Measurements from ENCODE around the gene STX8. TPM values are rescaled to one million over a fixed set of nuclear protein-coding genes. Genes with fewer than 3 reads are reported as not detected.

Gene STX8
- total RNA-seq, 1 donor from 2014 or later = 58.4 TPM

DNA sequence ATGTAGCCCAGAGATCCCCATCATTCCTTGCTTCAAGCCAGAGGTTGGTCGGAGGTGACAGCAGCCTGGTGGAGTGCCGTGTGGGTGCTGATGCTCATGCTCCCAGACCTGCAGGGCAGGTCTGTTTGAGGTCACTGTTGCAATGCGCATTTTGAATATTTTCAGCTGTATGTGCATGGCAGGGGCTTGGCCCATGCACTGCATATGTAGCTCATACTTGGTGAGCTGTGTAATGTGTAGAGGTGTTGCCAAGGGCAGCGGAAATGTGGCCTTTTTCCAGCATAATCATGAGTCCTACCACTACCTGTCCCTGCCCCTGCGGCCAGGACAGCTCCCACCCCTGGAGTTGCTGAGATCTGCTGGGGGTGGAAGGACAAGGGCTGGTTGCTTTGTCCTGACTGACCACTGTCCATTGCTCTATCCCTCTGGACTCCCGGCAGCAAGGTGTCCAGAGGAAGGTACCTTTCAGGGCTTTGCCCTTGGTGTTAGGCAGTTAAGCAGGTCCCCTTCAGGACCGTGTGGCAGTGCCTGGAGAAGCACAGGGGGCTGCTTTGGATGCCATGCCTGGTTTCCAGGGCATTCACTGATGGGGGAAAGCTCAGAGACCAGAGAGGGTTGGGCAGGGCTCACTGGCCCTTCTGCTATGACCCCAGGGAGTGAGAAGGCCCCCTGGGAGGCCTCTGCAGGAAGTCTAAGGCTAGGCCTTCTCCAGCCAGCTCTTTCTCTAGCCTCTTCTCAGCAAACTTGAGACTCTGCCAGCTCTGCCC, 339.2 kb downstream of the STX8 start:
- DNase-seq (ENCODE audit: low read depth) = peak; percentile 18
- Histone ChIP-seq H3K4me3 (ENCODE audit: low read depth, low read length) (no peak overlapping the region), H3K27me3 (ENCODE audit: control insufficient read depth, insufficient read depth, low read length) (peaks cover 2% of the 10 kb centered on the region), H3K36me3 (ENCODE audit: control insufficient read depth, insufficient read depth, low read length) (no peaks in the 10 kb centered on the region)
- no peak for FAIRE-seq
- TF ChIP-seq, protein P1, sequence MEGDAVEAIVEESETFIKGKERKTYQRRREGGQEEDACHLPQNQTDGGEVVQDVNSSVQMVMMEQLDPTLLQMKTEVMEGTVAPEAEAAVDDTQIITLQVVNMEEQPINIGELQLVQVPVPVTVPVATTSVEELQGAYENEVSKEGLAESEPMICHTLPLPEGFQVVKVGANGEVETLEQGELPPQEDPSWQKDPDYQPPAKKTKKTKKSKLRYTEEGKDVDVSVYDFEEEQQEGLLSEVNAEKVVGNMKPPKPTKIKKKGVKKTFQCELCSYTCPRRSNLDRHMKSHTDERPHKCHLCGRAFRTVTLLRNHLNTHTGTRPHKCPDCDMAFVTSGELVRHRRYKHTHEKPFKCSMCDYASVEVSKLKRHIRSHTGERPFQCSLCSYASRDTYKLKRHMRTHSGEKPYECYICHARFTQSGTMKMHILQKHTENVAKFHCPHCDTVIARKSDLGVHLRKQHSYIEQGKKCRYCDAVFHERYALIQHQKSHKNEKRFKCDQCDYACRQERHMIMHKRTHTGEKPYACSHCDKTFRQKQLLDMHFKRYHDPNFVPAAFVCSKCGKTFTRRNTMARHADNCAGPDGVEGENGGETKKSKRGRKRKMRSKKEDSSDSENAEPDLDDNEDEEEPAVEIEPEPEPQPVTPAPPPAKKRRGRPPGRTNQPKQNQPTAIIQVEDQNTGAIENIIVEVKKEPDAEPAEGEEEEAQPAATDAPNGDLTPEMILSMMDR (IDR thresholded peaks at IDR 0.05; ENCODE audit: insufficient read depth, low read length, severe bottlenecking) = no peak

DNA sequence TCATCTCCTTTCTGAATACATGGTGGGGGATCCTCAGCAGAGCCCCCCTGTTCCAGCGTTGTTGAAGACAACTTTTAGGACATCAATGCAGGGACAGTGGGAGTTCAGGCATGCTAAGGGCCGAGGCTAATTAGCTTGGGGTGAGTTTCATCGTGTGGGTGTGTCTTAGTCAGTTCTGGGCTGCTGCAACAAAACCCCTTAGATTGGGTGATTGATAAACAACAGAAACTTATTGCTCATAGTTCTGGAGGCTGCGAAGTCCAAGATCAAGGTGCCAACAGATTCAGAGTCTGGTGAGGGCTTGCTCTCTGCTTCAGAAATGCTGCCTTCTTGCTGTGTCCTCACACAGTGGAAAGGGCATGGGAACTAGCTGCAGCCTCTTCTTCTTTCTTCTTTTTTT, 340.3 kb downstream of the STX8 start:
- DNase-seq (ENCODE audit: low read depth) (no peak), FAIRE-seq (no peak)
- Histone ChIP-seq H3K36me3 (ENCODE audit: control insufficient read depth, insufficient read depth, low read length) (no peaks in the 10 kb centered on the region), H3K27me3 (ENCODE audit: control insufficient read depth, insufficient read depth, low read length) (peaks cover 2% of the 10 kb centered on the region), H3K4me3 (ENCODE audit: low read depth, low read length) (no peak overlapping the region)
- TF ChIP-seq, protein P1 (IDR thresholded peaks at IDR 0.05; ENCODE audit: insufficient read depth, low read length, severe bottlenecking) = no peak

DNA sequence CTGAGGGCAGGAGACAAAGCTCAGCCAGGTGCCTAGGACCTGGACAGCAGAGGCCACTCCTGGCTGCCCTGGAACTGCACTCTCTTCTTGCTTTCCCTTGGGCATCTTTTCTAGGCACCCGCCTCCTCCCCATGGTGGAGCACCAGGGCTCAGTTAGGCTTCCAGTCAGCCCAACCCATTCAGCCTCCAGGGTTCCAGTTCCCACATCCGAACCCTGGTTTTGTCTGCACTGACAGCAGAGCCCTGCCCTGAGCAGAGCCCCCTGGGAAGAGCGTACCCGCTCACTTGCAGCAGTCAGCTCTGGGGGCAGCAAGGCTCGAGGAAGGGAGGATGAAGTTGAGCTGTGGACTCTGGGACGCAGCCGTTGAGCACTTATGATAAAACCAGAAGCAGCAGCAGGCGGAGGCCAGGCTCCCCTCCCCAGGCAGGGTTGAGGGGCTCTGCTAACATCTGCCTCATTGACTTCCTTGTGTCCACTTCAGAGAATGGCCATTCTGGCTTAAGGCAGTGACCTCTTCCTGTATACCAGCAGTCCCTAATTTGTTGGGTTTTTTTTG, 341.2 kb downstream of the STX8 start:
- no peak for FAIRE-seq
- TF ChIP-seq, protein P1 (IDR thresholded peaks at IDR 0.05; ENCODE audit: insufficient read depth, low read length, severe bottlenecking) = no peak
- no peaks in the 10 kb centered on the region for H3K36me3 ChIP-seq (ENCODE audit: control insufficient read depth, insufficient read depth, low read length)
- no peak for DNase-seq (ENCODE audit: low read depth)
- H3K27me3 ChIP-seq (ENCODE audit: control insufficient read depth, insufficient read depth, low read length) = peaks cover 2% of the 10 kb centered on the region
- H3K4me3 ChIP-seq (ENCODE audit: low read depth, low read length) = no peak overlapping the region

DNA sequence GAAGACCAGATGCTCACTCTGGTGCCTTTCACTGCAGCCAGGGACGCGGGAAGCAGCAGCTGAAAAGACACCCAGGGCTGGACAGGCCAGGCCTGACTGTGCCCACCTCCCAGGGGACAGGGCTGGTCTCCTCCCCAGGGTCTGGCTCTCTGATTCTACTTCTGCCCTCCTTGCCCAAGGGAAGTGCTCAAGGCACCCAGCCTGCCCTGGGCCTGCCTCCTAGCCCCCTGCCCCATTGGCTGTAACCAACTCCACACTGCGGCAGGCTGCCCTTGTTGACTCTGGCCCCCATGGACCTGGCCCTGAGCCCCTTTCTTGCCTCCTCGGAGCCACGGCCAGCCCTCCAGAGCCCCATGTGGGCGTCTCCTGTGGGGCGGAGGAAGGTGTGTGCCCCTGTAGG, 341.9 kb downstream of the STX8 start:
- DNase-seq (ENCODE audit: low read depth) (no peak), FAIRE-seq (no peak)
- no peaks in the 10 kb centered on the region for H3K36me3 ChIP-seq (ENCODE audit: control insufficient read depth, insufficient read depth, low read length)
- TF ChIP-seq, protein P1 (IDR thresholded peaks at IDR 0.05; ENCODE audit: insufficient read depth, low read length, severe bottlenecking) = no peak
- peaks cover 2% of the 10 kb centered on the region for H3K27me3 ChIP-seq (ENCODE audit: control insufficient read depth, insufficient read depth, low read length)
- no peak overlapping the region for H3K4me3 ChIP-seq (ENCODE audit: low read depth, low read length)

DNA sequence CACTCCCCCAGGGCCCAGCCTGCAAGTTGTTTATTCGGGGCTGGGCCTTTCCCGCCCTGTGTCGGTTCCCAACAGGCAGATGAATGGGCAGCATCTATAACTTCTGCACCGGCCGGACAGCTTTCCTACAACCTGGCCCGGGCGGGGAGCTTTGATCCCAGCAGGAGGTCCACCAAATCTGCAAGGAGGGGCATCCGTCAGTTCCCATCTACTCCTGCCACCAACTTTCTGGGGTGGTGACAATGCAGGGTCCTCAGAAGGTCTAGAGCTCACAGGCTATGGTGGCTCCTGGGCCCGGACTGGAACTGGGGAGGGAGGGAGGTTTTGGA, 342.4 kb downstream of the STX8 start:
- Histone ChIP-seq H3K36me3 (ENCODE audit: control insufficient read depth, insufficient read depth, low read length) (no peaks in the 10 kb centered on the region), H3K27me3 (ENCODE audit: control insufficient read depth, insufficient read depth, low read length) (peaks cover under 1% of the 10 kb centered on the region), H3K4me3 (ENCODE audit: low read depth, low read length) (no peak overlapping the region)
- TF ChIP-seq, protein P1 (IDR thresholded peaks at IDR 0.05; ENCODE audit: insufficient read depth, low read length, severe bottlenecking) = no peak
- no peak for FAIRE-seq
- no peak for DNase-seq (ENCODE audit: low read depth)

All from bronchial epithelial cell (primary cell).